A673 (cell line): Measurements from ENCODE around the gene OTUD6A. TPM values are rescaled to one million over a fixed set of nuclear protein-coding genes. Genes with fewer than 3 reads are reported as not detected.

Experiments used
- BruUV-seq: library from RNA; stranded (reverse); fragments of 400-500 nt; replicated peaks from 2 replicates; lab custom pipeline; 2021; lab: Mats Ljungman, UMichigan
- CTCF ChIA-PET: fragments of 300-600 bp; sonication (Branson Sonifier 250); formaldehyde crosslinking; loops from one replicate; lab custom pipeline; 2022; ENCODE audit warnings: antibody characterized with exemption; lab: Charles Lee
- POLR2A ChIA-PET: fragments of 300-600 bp; sonication (Branson Sonifier 250); formaldehyde crosslinking; loops from one replicate; lab custom pipeline; 2022; ENCODE audit warnings: antibody characterized with exemption; ENCODE audit not compliant: low non-redundant PET; lab: Charles Lee
- DNase-seq: peaks from one replicate; pipeline ENCODE4 v3.0.0-alpha.2; 2015; ENCODE audit warnings: low spot score
- H3K27ac ChIP-seq: fragments of 200-600 bp; sonication (generic); 2 replicates; pipeline ENCODE4 v1.5.1; 2016; ENCODE audit warnings: mixed run types, low read depth, mild to moderate bottlenecking, mixed read lengths, antibody characterized with exemption, low read length; ENCODE audit not compliant: poor library complexity, severe bottlenecking
- H3K27me3 ChIP-seq: fragments of 200-600 bp; sonication (generic); replicated peaks from 2 replicates; pipeline ENCODE4 v1.6.1; 2017; ENCODE audit warnings: mixed run types, low read depth, mild to moderate bottlenecking, mixed read lengths, antibody characterized with exemption, low read length; ENCODE audit not compliant: insufficient read depth, poor library complexity
- H3K36me3 ChIP-seq: fragments of 200-600 bp; sonication (generic); 2 replicates; pipeline ENCODE4 v1.6.1; 2016; ENCODE audit warnings: mixed run types, mild to moderate bottlenecking, mixed read lengths, antibody characterized with exemption, low read length; ENCODE audit not compliant: insufficient read depth, poor library complexity, severe bottlenecking
- H3K4me1 ChIP-seq: fragments of 200-600 bp; sonication (generic); 2 replicates; pipeline ENCODE4 v1.6.1; 2017; ENCODE audit warnings: mixed run types, mild to moderate bottlenecking, mixed read lengths, antibody characterized with exemption, low read length; ENCODE audit not compliant: insufficient read depth, poor library complexity, severe bottlenecking
- H3K4me3 ChIP-seq: fragments of 200-600 bp; sonication (generic); 2 replicates; pipeline ENCODE4 v1.5.1; 2016; ENCODE audit warnings: low read depth, mixed run types, mild to moderate bottlenecking, mixed read lengths, low read length; ENCODE audit not compliant: poor library complexity, severe bottlenecking
- H3K9me3 ChIP-seq: fragments of 200-600 bp; sonication (generic); 2 replicates; pipeline ENCODE4 v1.6.1; 2016; ENCODE audit warnings: mixed run types, low read depth, mild to moderate bottlenecking, mixed read lengths, antibody characterized with exemption, low read length; ENCODE audit not compliant: poor library complexity, severe bottlenecking
- EZH2 ChIP-seq: fragments of 200-600 bp; sonication (generic); IDR thresholded peaks from 2 replicates; pipeline ENCODE4 v1.6.1; 2017; ENCODE audit warnings: borderline replicate concordance, low read depth, mild to moderate bottlenecking, mixed read lengths, antibody characterized with exemption, low read length; ENCODE audit not compliant: poor library complexity, severe bottlenecking
- intact Hi-C: fragments of 100-400 bp; cut with micrococcal nuclease; formaldehyde crosslinking; loops from one replicate; pipeline ENCODE4 v1.10.0; 2022; ENCODE audit not compliant: unreplicated experiment
- total RNA-seq: library from RNA; stranded (reverse); gene quantifications from 2 replicates; pipeline ENCODE4 v1.2.3, GENCODE V29; 2021
- TF ChIP-seq, protein P1 (sequence below): fragments of 300-800, 200-600 bp; sonication (generic); conservative IDR thresholded peaks from 2 replicates; pipeline ENCODE4 v1.5.1; 2017; ENCODE audit warnings: low read depth, mild to moderate bottlenecking, antibody characterized with exemption, low read length, moderate library complexity, mixed read lengths

The OTUD6A gene
- total RNA-seq, 1 experiment from 2014 or later: not detected

DNA sequence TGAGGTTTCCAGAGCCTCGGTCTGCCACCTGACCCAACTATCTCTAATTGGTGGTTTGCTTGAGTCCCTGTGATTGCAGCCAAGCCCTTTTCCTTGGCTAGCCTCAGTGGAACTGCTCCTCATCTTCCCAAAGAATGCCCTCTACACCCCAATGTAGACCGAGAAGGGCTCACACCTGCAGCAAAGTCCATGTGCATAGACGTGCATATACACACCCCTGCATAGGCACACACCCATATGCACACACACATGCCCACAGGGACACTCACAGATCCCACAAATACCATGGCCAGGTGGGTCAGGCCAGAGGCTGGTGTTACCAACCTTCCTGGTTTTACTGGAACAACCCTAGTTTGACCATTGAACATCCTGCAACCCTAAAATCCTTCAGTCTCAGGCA is 12.9 kb upstream of the OTUD6A start:
- Histone ChIP-seq H3K27ac (no peak overlapping the region), H3K4me3 (no peak overlapping the region), H3K4me1 (no peaks in the 10 kb centered on the region), H3K27me3 (no peaks in the 10 kb centered on the region), H3K9me3 (no peaks in the 10 kb centered on the region), H3K36me3 (no peaks in the 10 kb centered on the region)
- no peak for DNase-seq
- CTCF ChIA-PET: no interaction called here
- TF ChIP-seq EZH2: no peak
- TF ChIP-seq, protein P1, sequence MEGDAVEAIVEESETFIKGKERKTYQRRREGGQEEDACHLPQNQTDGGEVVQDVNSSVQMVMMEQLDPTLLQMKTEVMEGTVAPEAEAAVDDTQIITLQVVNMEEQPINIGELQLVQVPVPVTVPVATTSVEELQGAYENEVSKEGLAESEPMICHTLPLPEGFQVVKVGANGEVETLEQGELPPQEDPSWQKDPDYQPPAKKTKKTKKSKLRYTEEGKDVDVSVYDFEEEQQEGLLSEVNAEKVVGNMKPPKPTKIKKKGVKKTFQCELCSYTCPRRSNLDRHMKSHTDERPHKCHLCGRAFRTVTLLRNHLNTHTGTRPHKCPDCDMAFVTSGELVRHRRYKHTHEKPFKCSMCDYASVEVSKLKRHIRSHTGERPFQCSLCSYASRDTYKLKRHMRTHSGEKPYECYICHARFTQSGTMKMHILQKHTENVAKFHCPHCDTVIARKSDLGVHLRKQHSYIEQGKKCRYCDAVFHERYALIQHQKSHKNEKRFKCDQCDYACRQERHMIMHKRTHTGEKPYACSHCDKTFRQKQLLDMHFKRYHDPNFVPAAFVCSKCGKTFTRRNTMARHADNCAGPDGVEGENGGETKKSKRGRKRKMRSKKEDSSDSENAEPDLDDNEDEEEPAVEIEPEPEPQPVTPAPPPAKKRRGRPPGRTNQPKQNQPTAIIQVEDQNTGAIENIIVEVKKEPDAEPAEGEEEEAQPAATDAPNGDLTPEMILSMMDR: no peak
- POLR2A ChIA-PET: no interaction called here
- intact Hi-C loops: no loop called here
- BruUV-seq: no TSS peak

DNA sequence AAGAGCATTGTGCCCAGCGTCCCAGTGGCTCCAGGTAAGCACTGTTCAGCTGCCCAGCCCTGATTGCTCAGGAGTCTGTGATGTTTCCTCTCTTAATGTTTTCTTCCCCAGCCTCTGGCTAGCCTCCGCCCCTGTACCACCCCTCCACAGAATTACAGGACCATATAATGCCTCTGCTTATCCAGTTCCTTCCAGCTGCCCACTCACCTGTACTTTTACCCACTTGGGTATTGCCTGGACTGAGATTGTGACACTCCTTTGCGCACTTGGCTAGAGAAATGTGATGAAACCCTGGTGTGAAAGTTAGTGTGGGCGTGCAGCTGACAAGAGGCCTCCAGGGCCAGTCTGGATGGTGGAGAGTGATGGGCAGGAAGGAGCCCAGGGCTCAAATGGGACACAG is 12.3 kb upstream of the OTUD6A start, which contains the start of gene AWAT2:
Gene AWAT2, minus strand, starts transcription at position 14 of the 400 bp plus-strand sequence. Its CDS starts 6 bp downstream, at position 8.
- BruUV-seq: no TSS peak
- TF ChIP-seq, protein P1: no peak
- TF ChIP-seq EZH2: no peak
- Histone ChIP-seq H3K27me3 (no peaks in the 10 kb centered on the region), H3K4me1 (no peaks in the 10 kb centered on the region), H3K4me3 (no peak within 1 kb of the TSS), H3K9me3 (no peaks in the 10 kb centered on the region), H3K36me3 (no peaks in the 10 kb centered on the region), H3K27ac (no peak within 1 kb of the TSS)
- CTCF ChIA-PET: no interaction called here
- no peak for DNase-seq
- POLR2A ChIA-PET: no interaction called here
- intact Hi-C loops: no loop called here

DNA sequence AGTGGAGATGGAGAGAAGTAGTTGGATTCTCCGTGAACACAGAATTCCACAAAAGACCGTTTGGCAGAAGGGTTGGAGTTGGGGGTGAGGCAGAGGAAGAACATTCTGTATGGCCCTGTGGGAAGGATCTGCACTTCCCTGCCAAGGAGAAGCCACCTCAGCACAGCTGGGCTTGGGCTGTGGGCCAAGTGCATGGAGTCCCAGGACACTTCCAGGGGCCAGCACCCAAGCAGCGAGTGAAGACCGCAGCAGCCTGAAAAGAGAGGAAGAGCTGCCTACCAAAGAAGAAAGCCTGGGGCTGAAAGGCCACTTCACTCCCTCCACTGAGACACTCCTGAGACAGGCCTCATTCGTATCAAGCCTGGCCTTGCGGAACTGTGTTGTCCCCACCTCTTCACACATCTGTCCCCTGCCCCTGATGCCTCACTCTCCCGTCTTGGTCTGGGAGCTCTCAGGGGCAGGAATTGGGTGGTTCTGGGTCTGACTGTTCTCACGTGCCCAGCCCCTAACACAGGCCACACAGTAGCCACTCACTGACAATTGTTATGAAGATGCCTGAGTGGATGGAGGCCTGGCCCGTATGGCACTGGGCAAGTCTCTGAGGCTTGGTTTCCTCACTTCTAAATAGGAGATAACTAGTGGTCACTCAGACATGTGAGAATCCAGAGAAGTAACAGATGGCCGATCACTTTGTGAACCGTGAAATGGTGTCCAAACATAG is 9.2 kb upstream of the OTUD6A start:
- ChIA-PET CTCF (no interaction called here), POLR2A (no interaction called here)
- H3K4me3 ChIP-seq: no peak overlapping the region
- intact Hi-C loops: no loop called here
- no peaks in the 10 kb centered on the region for H3K27me3 ChIP-seq
- H3K36me3 ChIP-seq: no peaks in the 10 kb centered on the region
- no peak overlapping the region for H3K27ac ChIP-seq
- no peaks in the 10 kb centered on the region for H3K9me3 ChIP-seq
- no peak for DNase-seq
- H3K4me1 ChIP-seq: no peaks in the 10 kb centered on the region
- TF ChIP-seq, protein P1: no peak
- TF ChIP-seq EZH2: no peak
- BruUV-seq: no TSS peak
